ENCODE measurements around the gene PTPRZ1.
A peak's percentile ranks its signal among the peaks of the same experiment; 100 is the strongest.

Gene PTPRZ1

GRCh38 chr7:121960678-121961077 lies 87.7 kb downstream of the PTPRZ1 start:
- DNase-seq: no peak

GRCh38 chr7:121961089-121961867 lies 88.3 kb downstream of the PTPRZ1 start:
- DNase-seq: peak; percentile 50

GRCh38 chr7:121966276-121966934 lies 93.4 kb downstream of the PTPRZ1 start:
- no peak for DNase-seq

GRCh38 chr7:121966935-121967332 lies 94.0 kb downstream of the PTPRZ1 start:
- DNase-seq: no peak

- DNase-seq: peak; percentile 57
These were observed 112.6 kb downstream of the PTPRZ1 start for GRCh38 chr7:121985476-121986030.

GRCh38 chr7:121992068-121992467 lies 119.1 kb downstream of the PTPRZ1 start:
- no peak for DNase-seq

- peak; percentile 53 for DNase-seq
These were observed 121.9 kb downstream of the PTPRZ1 start for GRCh38 chr7:121994625-121995410.

- peak; percentile 21 for DNase-seq
These were observed 133.7 kb downstream of the PTPRZ1 start for GRCh38 chr7:122006687-122007086.

GRCh38 chr7:122010116-122010515 lies 137.2 kb downstream of the PTPRZ1 start:
- DNase-seq: no peak

GRCh38 chr7:122013065-122013464 lies 140.1 kb downstream of the PTPRZ1 start:
- DNase-seq: no peak

GRCh38 chr7:122013630-122014029 lies 140.7 kb downstream of the PTPRZ1 start:
- no peak for DNase-seq

- no peak for DNase-seq
These were observed 141.7 kb downstream of the PTPRZ1 start for GRCh38 chr7:122014697-122015096.

GRCh38 chr7:122018032-122018431 lies 145.1 kb downstream of the PTPRZ1 start:
- no peak for DNase-seq

- no peak for DNase-seq
These were observed 154.1 kb downstream of the PTPRZ1 start for GRCh38 chr7:122027058-122027457.

- no peak for DNase-seq
These were observed 160.7 kb downstream of the PTPRZ1 start for GRCh38 chr7:122033641-122034040.

GRCh38 chr7:122035876-122036275 lies 162.9 kb downstream of the PTPRZ1 start:
- DNase-seq: no peak

GRCh38 chr7:122038134-122038533 lies 165.2 kb downstream of the PTPRZ1 start:
- no peak for DNase-seq

GRCh38 chr7:122038904-122039303 lies 165.9 kb downstream of the PTPRZ1 start:
- no peak for DNase-seq

GRCh38 chr7:122040147-122040546 lies 167.2 kb downstream of the PTPRZ1 start:
- no peak for DNase-seq

- DNase-seq: no peak
These were observed 173.4 kb downstream of the PTPRZ1 start for GRCh38 chr7:122046402-122046801.

- DNase-seq: no peak
These were observed 181.4 kb downstream of the PTPRZ1 start for GRCh38 chr7:122054393-122054792.

- no peak for DNase-seq
These were observed 182.1 kb downstream of the PTPRZ1 start for GRCh38 chr7:122055073-122055472.

GRCh38 chr7:122056977-122057376 lies 184.0 kb downstream of the PTPRZ1 start:
- DNase-seq: no peak

All from NCI-H1436 treated with DMSO at 0.1 percent for 48 hours (cell line).